Activated CD4-positive, alpha-beta memory T cell treated with anti-CD3 and anti-CD28 coated beads, Interleukin-2, amount 10 ng/mL, durations not matched to agents 7 days and 5 days (primary cell): ENCODE measurements around the gene ST3GAL3. TPM values are rescaled to one million over a fixed set of nuclear protein-coding genes. Genes with fewer than 3 reads are reported as not detected.
A peak's percentile ranks its signal among the peaks of the same experiment; 100 is the strongest.

ENCODE experiments used
- CTCF ChIA-PET: fragments of 350-600 bp; sonication (Branson Sonifier 250); formaldehyde crosslinking; loops from one replicate; lab custom pipeline; 2021; ENCODE audit warnings: antibody characterized with exemption, inconsistent platforms; lab: Charles Lee
- POLR2A ChIA-PET: fragments of 350-600 bp; sonication (Branson Sonifier 250); formaldehyde crosslinking; loops from one replicate; lab custom pipeline; 2021; ENCODE audit warnings: antibody characterized with exemption; lab: Charles Lee
- DNase-seq: peaks from one replicate; pipeline ENCODE4 v3.0.0-alpha.2; 2020
- H3K27ac Mint-ChIP-seq: one replicate; pipeline ENCODE4 v1.8.0; 2021; ENCODE audit warnings: mild to moderate bottlenecking, mixed read lengths
- H3K27me3 Mint-ChIP-seq: one replicate; pipeline ENCODE4 v1.8.0; 2021; ENCODE audit warnings: mixed read lengths
- H3K36me3 Mint-ChIP-seq: one replicate; pipeline ENCODE4 v1.8.0; 2021; ENCODE audit warnings: low read depth, mixed read lengths
- H3K4me1 Mint-ChIP-seq: one replicate; pipeline ENCODE4 v1.8.0; 2021; ENCODE audit warnings: mixed read lengths
- H3K4me3 Mint-ChIP-seq: one replicate; pipeline ENCODE4 v1.8.0; 2021; ENCODE audit warnings: mild to moderate bottlenecking, mixed read lengths
- H3K9me3 Mint-ChIP-seq: one replicate; pipeline ENCODE4 v1.8.0; 2021; ENCODE audit warnings: mixed read lengths
- total RNA-seq, 2 experiments: library from RNA; stranded (reverse); gene quantifications; one replicate each; pipeline ENCODE4 v1.2.3, GENCODE V29; 2021

Gene ST3GAL3
- total RNA-seq, 2 experiments from 2014 or later: 14.2 to 16.9 TPM

GRCh38 chr1:43857163-43857562, 149.8 kb downstream of the ST3GAL3 start:
- Mint-ChIP-seq H3K27me3 (no peaks in the 10 kb centered on the region), H3K36me3 (peaks cover 10% of the 10 kb centered on the region), H3K4me1 (peaks cover 10% of the 10 kb centered on the region), H3K4me3 (no peak overlapping the region), H3K9me3 (no peaks in the 10 kb centered on the region), H3K27ac (no peak overlapping the region)
- DNase-seq: no peak
- ChIA-PET POLR2A (no interaction called here), CTCF (interaction anchor here (0.8 kb wide), 1 partner anchor 78 kb away, joined by 3 read pairs; no protein-coding TSS in a partner anchor)

DNA sequence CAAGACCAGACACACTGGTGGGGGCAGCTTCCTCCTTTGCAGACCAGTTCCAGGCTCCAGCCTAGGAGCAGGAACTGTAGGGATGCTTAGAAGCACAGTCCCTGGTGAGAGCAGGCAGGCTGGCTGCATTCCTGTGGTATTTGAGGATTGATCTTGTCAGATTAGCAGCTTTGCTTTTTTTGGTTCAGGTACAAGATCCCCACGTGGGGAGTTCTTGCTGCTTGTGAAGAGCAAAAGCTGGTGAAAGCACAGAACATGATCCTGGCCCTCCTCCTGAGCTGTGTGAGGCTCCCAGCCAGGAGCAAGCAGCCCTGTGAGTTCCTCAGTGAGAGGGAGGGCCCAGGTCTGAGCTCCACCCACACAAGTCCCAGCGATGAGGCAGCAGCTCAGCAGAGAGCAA, 151.0 kb downstream of the ST3GAL3 start:
- peaks cover 8% of the 10 kb centered on the region for H3K4me1 Mint-ChIP-seq
- H3K36me3 Mint-ChIP-seq: peaks cover 13% of the 10 kb centered on the region
- H3K27me3 Mint-ChIP-seq: no peaks in the 10 kb centered on the region
- ChIA-PET POLR2A (interaction anchor here (0.9 kb wide), 1 partner anchor 10 kb away, joined by 3 read pairs; no protein-coding TSS in a partner anchor), CTCF (no interaction called here)
- H3K9me3 Mint-ChIP-seq: no peaks in the 10 kb centered on the region
- no peak overlapping the region for H3K4me3 Mint-ChIP-seq
- no peak overlapping the region for H3K27ac Mint-ChIP-seq
- DNase-seq: no peak

DNA sequence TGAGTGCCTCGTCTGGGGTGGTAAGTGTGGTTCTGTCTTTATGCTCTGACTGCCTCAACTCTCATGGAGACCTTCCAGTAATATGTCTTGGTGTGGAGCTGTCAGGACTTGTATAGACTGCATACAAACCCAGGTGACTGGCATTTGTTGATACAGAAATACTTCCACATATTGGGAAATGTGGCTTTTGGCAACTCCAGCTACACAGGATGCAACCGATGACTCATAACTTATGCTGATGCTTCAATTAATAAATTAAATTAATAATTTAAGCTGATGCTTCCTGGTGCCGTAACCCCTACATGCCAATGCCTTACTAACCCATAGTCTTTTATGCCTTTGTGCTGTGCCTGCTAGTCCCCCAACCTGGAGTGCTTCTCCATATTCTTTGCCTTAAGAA, 154.0 kb downstream of the ST3GAL3 start:
- ChIA-PET POLR2A (no interaction called here), CTCF (interaction anchor here (0.7 kb wide), 1 partner anchor 569 kb away, joined by 3 read pairs; no protein-coding TSS in a partner anchor)
- Mint-ChIP-seq H3K27ac (no peak overlapping the region), H3K4me1 (peaks cover 19% of the 10 kb centered on the region), H3K9me3 (no peaks in the 10 kb centered on the region), H3K36me3 (peaks cover 4% of the 10 kb centered on the region), H3K4me3 (no peak overlapping the region), H3K27me3 (no peaks in the 10 kb centered on the region)
- DNase-seq: no peak

- no peaks in the 10 kb centered on the region for H3K9me3 Mint-ChIP-seq
- H3K27ac Mint-ChIP-seq: no peak overlapping the region
- H3K27me3 Mint-ChIP-seq: no peaks in the 10 kb centered on the region
- peaks cover 4% of the 10 kb centered on the region for H3K36me3 Mint-ChIP-seq
- H3K4me1 Mint-ChIP-seq: peaks cover 19% of the 10 kb centered on the region
- ChIA-PET POLR2A (no interaction called here), CTCF (interaction anchor here (0.7 to 1.1 kb wide), 3 partner anchors 93 to 570 kb away, joined by 3 read pairs; no protein-coding TSS in a partner anchor)
- no peak for DNase-seq
- no peak overlapping the region for H3K4me3 Mint-ChIP-seq
Observed at GRCh38 chr1:43861988-43862735, 154.8 kb downstream of the ST3GAL3 start.

GRCh38 chr1:43864111-43865045, 157.0 kb downstream of the ST3GAL3 start:
- H3K36me3 Mint-ChIP-seq: peaks cover 4% of the 10 kb centered on the region
- POLR2A ChIA-PET: no interaction called here
- no peaks in the 10 kb centered on the region for H3K9me3 Mint-ChIP-seq
- CTCF ChIA-PET: interaction anchor here (1.6 kb wide), 1 partner anchor 101 kb away, joined by 5 read pairs; no protein-coding TSS in a partner anchor
- peak overlapping the region; percentile 48 for H3K27ac Mint-ChIP-seq
- no peak for DNase-seq
- H3K27me3 Mint-ChIP-seq: no peaks in the 10 kb centered on the region
- H3K4me3 Mint-ChIP-seq: no peak overlapping the region
- H3K4me1 Mint-ChIP-seq: peaks cover 19% of the 10 kb centered on the region

GRCh38 chr1:43866201-43866600, 158.9 kb downstream of the ST3GAL3 start:
- Mint-ChIP-seq H3K4me3 (no peak overlapping the region), H3K36me3 (peaks cover 4% of the 10 kb centered on the region), H3K9me3 (no peaks in the 10 kb centered on the region), H3K27me3 (no peaks in the 10 kb centered on the region), H3K4me1 (peaks cover 20% of the 10 kb centered on the region), H3K27ac (peak overlapping the region; percentile 37)
- no peak for DNase-seq
- CTCF ChIA-PET: no interaction called here
- POLR2A ChIA-PET: no interaction called here

DNA sequence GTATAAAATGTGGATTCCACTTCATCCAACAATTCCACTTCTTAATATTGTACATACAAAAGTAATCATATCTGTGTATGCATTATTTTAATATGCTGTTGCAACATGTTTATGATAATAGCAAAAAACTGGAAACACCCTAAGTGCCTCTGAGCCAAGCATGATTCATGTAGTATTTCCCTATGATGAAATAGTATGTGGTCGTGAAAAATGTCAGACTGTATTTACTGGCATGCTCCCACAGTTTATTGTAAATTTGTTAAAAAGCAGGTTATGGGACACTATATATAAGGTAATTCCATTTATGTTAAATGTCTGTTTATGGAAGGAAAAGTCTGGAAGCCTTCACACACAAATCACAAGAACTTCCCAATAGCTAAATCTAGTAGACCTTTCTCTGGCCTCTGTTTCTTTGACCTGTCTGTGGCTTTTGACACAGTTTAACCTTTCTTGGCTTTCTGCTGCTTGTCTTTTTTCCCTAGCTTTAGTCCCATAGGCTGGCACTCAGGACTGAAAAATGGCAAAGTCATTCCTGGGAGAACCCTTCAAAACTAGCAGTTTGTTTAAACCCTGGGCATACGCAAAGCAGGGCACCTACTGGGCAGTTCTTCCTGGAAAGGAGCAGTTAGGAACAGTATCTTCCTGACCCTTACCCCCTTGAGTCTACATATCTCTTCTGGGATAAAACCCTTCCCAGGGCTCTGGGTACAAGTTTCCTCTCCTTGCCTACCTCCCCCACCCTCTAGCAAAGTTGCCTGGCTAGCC, 160.8 kb downstream of the ST3GAL3 start:
- Mint-ChIP-seq H3K27me3 (no peaks in the 10 kb centered on the region), H3K27ac (no peak overlapping the region), H3K4me3 (no peak overlapping the region), H3K4me1 (peaks cover 20% of the 10 kb centered on the region), H3K36me3 (no peaks in the 10 kb centered on the region), H3K9me3 (no peaks in the 10 kb centered on the region)
- POLR2A ChIA-PET: no interaction called here
- DNase-seq: no peak
- CTCF ChIA-PET: interaction anchor here (2.0 kb wide), 1 partner anchor 66 kb away, joined by 8 read pairs; no protein-coding TSS in a partner anchor

GRCh38 chr1:43868741-43869067, 161.4 kb downstream of the ST3GAL3 start:
- no peak for DNase-seq
- Mint-ChIP-seq H3K36me3 (no peaks in the 10 kb centered on the region), H3K9me3 (no peaks in the 10 kb centered on the region), H3K4me3 (no peak overlapping the region), H3K4me1 (peaks cover 20% of the 10 kb centered on the region), H3K27ac (no peak overlapping the region), H3K27me3 (no peaks in the 10 kb centered on the region)
- POLR2A ChIA-PET: no interaction called here
- CTCF ChIA-PET: interaction anchor here (1.4 to 2.0 kb wide), 2 partner anchors 66 to 106 kb away, joined by 3 to 8 read pairs; no protein-coding TSS in a partner anchor

- Mint-ChIP-seq H3K36me3 (no peaks in the 10 kb centered on the region), H3K4me1 (peaks cover 11% of the 10 kb centered on the region), H3K4me3 (no peak overlapping the region), H3K9me3 (no peaks in the 10 kb centered on the region), H3K27me3 (no peaks in the 10 kb centered on the region), H3K27ac (no peak overlapping the region)
- CTCF ChIA-PET: no interaction called here
- POLR2A ChIA-PET: no interaction called here
- DNase-seq: no peak
Observed at GRCh38 chr1:43870306-43870705, 163.0 kb downstream of the ST3GAL3 start.

DNA sequence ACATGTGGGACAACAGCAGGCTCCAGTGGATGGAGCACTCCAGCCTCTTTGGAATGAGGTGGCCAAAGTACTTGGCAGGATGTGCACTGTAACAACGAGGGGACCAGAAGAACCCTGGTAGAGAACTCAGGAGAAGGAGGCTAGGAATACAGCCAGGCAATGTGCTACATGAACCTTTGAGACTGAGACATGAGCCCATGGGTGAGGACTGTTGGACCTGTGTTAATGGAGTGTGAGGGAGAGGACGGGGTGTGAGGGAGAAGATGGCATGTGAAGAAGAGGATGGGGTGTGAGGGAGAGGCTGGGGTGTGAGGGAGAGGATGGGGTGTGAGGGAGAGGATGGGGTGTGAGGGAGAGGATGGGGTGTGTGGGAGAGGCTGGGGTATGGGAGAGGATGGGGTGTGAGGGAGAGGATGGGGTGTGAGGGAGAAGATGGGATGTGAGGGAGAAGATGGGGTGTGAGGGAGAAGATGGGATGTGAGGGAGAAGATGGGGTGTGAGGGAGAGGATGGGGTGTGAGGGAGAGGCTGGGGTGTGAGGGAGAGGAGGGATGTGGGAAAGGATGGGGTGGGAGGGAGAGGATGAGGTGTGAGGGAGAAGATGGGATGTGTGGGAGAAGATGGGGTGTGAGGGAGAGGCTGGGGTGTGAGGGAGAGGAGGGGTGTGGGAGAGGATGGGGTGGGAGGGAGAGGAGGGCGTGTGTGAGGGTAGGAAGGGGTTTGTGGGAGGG, 164.0 kb downstream of the ST3GAL3 start:
- Mint-ChIP-seq H3K36me3 (no peaks in the 10 kb centered on the region), H3K27me3 (no peaks in the 10 kb centered on the region), H3K4me3 (no peak overlapping the region), H3K9me3 (no peaks in the 10 kb centered on the region), H3K27ac (no peak overlapping the region), H3K4me1 (peaks cover 1% of the 10 kb centered on the region)
- ChIA-PET CTCF (no interaction called here), POLR2A (no interaction called here)
- DNase-seq: no peak

- Mint-ChIP-seq H3K4me3 (no peak overlapping the region), H3K27me3 (no peaks in the 10 kb centered on the region), H3K9me3 (no peaks in the 10 kb centered on the region)
Observed at GRCh38 chr1:43872280-43872679, 164.9 kb downstream of the ST3GAL3 start.

DNA sequence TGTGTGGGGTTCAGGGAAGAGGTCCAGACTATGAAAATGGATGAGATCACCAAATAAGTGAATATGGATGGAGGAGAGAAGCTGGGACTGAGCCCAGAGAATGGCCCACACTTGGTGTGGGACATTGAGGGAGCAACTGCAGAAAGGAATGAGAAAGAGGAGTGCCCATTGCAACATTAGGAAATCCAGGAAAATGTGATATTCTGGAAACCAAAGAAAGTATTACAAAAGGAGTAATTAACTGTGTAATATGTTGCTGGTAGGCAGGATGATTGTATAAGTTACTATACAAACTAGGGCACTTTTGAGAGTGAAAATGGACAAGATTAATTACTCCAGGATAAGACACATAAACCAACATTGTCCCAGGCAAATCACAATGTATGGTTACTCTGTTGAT, 166.5 kb downstream of the ST3GAL3 start:
- Mint-ChIP-seq H3K27ac (no peak overlapping the region), H3K4me3 (no peak overlapping the region), H3K9me3 (no peaks in the 10 kb centered on the region), H3K27me3 (no peaks in the 10 kb centered on the region), H3K36me3 (no peaks in the 10 kb centered on the region), H3K4me1 (peaks cover 1% of the 10 kb centered on the region)
- ChIA-PET CTCF (no interaction called here), POLR2A (no interaction called here)
- DNase-seq: no peak

More at GRCh38 chr1:43872280-43872679, 164.9 kb downstream of the ST3GAL3 start:
- CTCF ChIA-PET: no interaction called here
- no peaks in the 10 kb centered on the region for H3K36me3 Mint-ChIP-seq
- H3K4me1 Mint-ChIP-seq: peaks cover 1% of the 10 kb centered on the region
- no peak overlapping the region for H3K27ac Mint-ChIP-seq
- no peak for DNase-seq
- POLR2A ChIA-PET: no interaction called here
